GM13976 (cell line): ENCODE measurements around the gene ZNF783.
A peak's percentile ranks its signal among the peaks of the same experiment; 100 is the strongest.
"Not testable (repeated sequence)": the region's sequence is repeated elsewhere in the genome, so short reads cannot be mapped to it uniquely, and the experiment has no call there.

Source experiments
- DNase-seq: peaks from one replicate; pipeline ENCODE4 v3.0.0; 2012; ENCODE audit warnings: low spot score
- in situ Hi-C: fragments of 300-500 bp; cut with MboI; formaldehyde crosslinking; loops from one replicate; pipeline ENCODE4 v1.12.0; 2022; ENCODE audit warnings: low sequenced_read_pairs, mixed read lengths, inconsistent platforms; ENCODE audit not compliant: unreplicated experiment
- TF ChIP-seq, protein P1 (sequence below): IDR thresholded peaks from 2 replicates; pipeline ENCODE4 v1.5.1; 2012; ENCODE audit warnings: borderline replicate concordance, mild to moderate bottlenecking; ENCODE audit not compliant: insufficient read depth; ENCODE audit errors: extremely low read depth, missing control alignments, control extremely low read depth

ZNF783 gene

DNA sequence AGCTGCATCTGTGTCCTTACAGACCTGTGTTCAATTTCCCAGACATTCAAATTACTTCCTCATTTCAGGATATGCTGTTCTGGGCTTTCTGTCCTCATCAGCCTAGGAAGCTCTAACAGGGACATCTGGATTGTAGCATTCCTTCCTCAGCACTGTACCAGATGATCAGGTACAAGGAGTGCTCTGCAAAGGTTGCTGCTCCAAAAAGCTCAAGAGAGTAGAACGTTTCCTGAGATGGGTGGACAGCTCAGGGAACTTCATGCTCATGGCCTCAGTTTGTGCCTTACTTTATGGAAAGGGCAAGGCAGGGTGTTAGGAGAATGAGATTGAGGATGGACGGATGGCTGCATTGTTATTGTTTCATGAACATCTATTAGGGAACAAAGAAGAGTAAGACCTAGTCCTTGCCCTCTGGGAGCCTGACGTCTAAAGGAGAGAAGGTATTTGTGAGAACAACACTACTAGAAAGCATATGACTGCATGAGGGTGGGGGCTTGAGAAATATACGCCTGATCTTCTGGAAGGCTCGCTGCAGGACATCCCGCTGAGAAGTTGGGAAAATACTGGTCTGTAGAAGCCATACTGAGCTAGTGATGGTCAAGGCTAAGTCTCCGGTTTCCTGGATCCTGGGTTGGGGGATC is 33.0 kb upstream of the ZNF783 start:
- TF ChIP-seq, protein P1, sequence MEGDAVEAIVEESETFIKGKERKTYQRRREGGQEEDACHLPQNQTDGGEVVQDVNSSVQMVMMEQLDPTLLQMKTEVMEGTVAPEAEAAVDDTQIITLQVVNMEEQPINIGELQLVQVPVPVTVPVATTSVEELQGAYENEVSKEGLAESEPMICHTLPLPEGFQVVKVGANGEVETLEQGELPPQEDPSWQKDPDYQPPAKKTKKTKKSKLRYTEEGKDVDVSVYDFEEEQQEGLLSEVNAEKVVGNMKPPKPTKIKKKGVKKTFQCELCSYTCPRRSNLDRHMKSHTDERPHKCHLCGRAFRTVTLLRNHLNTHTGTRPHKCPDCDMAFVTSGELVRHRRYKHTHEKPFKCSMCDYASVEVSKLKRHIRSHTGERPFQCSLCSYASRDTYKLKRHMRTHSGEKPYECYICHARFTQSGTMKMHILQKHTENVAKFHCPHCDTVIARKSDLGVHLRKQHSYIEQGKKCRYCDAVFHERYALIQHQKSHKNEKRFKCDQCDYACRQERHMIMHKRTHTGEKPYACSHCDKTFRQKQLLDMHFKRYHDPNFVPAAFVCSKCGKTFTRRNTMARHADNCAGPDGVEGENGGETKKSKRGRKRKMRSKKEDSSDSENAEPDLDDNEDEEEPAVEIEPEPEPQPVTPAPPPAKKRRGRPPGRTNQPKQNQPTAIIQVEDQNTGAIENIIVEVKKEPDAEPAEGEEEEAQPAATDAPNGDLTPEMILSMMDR: no peak
- no peak for DNase-seq
- in situ Hi-C loops: no loop called here

DNA sequence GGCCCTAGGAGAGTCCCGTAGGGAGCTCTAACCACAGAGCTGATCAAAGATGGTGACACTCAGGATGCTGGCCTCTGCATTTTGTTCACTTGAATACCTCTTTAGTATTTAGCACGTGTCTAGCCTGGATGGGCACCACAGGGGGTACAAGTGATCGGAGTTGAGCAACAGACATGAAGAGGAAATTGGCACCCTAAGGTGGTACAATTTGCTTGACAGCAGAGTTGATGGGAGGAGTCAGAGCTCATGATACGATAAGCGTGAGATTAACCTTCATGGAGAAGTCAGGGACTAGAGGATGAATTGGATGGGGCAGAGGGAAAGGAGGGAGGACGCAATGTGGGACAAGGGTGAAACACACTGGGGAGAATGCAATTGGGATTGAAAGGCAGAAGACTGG is 32.5 kb upstream of the ZNF783 start:
- TF ChIP-seq, protein P1: no peak
- in situ Hi-C loops: no loop called here
- no peak for DNase-seq

DNA sequence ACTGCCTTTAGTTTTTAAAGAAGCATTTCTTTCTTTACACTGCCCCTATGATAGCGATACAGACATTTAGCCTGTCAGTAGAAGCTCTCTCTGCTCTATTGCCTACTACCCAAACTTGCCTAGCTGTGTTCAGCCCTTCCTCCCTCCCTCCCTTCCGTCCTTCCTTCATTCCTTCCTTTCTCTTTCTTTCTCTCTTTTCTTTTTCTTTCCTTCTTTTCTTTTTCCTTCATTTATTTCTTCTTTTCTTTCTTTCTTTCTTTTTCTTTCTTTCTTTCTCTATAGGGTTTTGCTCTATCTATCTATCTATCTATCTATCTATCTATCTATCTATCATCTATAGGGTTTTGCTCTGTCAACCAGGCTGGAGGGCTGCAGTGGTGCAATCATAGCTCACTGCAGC is 29.6 kb upstream of the ZNF783 start:
- in situ Hi-C loops: no loop called here
- TF ChIP-seq, protein P1: no peak
- no peak for DNase-seq

DNA sequence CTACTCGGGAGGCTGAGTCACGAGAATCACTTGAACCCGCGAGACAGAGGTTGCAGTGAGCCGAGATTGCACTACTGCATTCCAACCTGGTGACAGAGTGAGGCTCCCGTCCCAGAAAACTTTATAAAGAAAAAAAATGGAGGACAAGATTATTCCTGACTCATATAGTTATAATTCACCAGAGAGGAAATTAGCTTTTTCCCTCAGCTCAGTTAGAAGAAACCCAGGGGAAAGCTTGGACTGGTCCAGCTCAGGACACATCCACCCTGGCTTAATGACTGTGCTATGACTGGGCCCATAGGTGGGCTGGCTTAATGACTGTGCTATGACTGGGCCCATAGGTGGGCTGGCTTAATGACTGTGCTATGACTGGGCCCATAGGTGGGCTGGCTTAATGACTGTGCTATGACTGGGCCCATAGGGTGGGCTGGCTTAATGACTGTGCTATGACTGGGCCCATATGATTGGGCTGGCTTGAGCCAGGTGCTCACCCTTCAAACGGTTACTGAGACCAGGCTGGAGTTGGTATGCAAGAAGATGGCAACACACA is 28.3 kb upstream of the ZNF783 start:
- DNase-seq, in situ Hi-C loops: not testable (repeated sequence)

DNA sequence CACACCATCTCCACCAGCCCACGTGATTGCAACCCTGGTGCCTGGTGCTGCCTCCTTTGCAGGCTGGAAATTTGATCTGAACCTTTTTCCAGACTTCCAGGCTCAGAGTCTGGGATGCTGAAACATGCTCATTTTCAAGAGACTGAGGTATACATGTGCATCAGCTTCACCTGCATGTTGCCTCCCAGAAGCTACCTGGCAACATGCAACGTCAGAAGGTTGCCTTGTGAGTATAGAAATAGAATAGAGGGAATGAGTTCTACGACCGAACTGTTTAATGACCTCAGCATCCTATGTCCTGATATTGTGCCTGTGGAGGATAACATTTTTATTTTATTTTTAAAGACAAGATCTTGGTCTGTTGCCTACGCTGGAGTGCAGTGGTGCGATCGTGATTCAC is 24.5 kb upstream of the ZNF783 start:
- TF ChIP-seq, protein P1: no peak
- in situ Hi-C loops: no loop called here
- no peak for DNase-seq

DNA sequence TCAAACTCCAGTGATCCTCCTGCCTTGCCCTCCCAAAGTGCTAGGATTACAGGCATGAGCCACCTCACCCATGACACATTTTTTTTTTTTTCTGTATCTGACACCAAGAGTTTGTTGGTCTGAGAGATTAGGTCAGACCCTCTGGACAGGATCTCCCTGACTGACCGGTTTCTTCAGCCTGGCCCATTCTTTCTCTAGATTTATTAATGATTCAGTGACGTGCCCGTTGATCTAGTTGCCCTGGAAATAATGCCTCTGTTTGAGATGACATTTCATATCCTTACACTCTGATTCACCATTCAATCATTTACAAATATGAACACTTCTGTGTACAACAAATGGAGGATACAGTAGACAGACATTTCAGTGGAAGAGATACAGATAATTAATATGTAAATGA is 23.9 kb upstream of the ZNF783 start:
- TF ChIP-seq, protein P1: no peak
- DNase-seq: no peak
- in situ Hi-C loops: no loop called here

DNA sequence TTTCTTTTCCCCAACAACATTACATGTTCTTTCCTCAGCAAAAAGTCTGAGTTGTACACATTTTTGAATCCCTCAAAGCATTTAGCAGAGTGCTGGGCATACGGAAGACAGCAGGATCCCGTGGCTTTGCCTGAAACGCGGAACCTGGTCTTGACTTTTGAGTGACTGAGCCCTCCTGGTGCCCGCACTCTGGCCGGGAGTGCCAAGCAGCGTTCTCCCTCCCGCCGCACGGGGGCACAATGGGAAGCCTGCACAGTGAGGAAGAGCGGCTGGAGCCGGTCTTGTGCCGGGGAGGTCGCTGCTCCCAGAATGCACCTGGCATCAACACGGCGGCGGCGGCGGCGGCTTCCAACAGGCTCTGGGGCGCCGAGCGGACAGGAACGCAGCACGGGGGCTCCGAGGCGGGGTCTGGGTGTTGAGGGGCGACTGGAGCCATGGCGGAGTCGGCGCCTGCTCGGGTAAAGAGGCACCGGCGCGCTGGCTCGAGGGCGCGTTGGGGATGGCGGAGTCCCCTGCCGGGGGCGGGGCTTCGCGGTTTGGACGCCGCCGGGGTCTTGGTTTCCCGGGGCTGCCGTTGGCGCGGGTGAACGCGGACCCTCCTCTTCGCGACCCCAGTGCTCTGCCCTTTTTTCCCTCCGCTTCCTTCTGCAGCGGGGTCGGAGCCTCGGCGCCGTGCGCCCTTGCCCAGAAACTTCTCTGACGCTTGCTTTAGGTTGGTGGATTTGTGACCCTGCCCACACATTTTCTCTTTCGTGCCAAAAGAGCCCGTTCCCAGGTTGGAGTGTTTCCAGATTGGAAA is 22.5 kb upstream of the ZNF783 start, which contains the start of gene ZNF212:
TSS of gene ZNF212 (plus strand) at position 307 of the 799 bp plus-strand sequence. CDS start at position 435, 128 bp downstream.
- DNase-seq: peak; percentile 97
- TF ChIP-seq, protein P1: peak; percentile 93
- in situ Hi-C loops: no loop called here
